Muscle of leg (tissue), 11 donors: Measurements from ENCODE around the gene ANOS1. TPM values are rescaled to one million over a fixed set of nuclear protein-coding genes. Genes with fewer than 3 reads are reported as not detected.

Source experiments
- DNase-seq: peaks from one replicate; pipeline ENCODE4 v3.0.0; 2013
- H3K27ac ChIP-seq: one replicate; pipeline ENCODE4 v1.5.1; 2013; ENCODE audit warnings: mild to moderate bottlenecking, low read length, control low read depth
- H3K27me3 ChIP-seq: one replicate; pipeline ENCODE4 v1.6.1; 2013; ENCODE audit warnings: low read length; ENCODE audit not compliant: control insufficient read depth, insufficient read depth
- H3K36me3 ChIP-seq: one replicate; pipeline ENCODE4 v1.6.1; 2013; ENCODE audit warnings: low read length; ENCODE audit not compliant: control insufficient read depth, insufficient read depth
- H3K4me1 ChIP-seq: one replicate; pipeline ENCODE4 v1.6.1; 2013; ENCODE audit warnings: low read length; ENCODE audit not compliant: control insufficient read depth, insufficient read depth
- H3K4me3 ChIP-seq: one replicate; pipeline ENCODE4 v1.5.1; 2013; ENCODE audit warnings: low read length, control low read depth
- H3K9me3 ChIP-seq: replicated peaks from 2 replicates; pipeline ENCODE4 v1.6.1; 2013; ENCODE audit warnings: low read depth, low read length; ENCODE audit not compliant: control insufficient read depth
- WGBS: methylation state at CpG from one replicate; pipeline ENCODE4 v1.1.5; 2013; ENCODE audit warnings: missing lambda C conversion rate; ENCODE audit not compliant: insufficient coverage; 5-methylcytosine and 5-hydroxymethylcytosine counted together
- polyA plus RNA-seq, 8 donors: library from polyadenylated mRNA; unstranded; fragments of 120-200 nt; gene quantifications; one replicate each; pipeline versions ENCODE4 v1.2.1 to v1.2.3, GENCODE V29; 2013; ENCODE audit warnings: inconsistent platforms in 1 of 8, low replicate concordance in 1 of 8; ENCODE audit not compliant: insufficient read length in 8 of 8, insufficient read depth in 1 of 8
- total RNA-seq: library from RNA; stranded (reverse); fragments of 120-200 nt; gene quantifications from one replicate; pipeline ENCODE4 v1.2.4, GENCODE V29; 2013

ANOS1 gene
- total and polyA plus RNA-seq, 9 donors: 16.7 to 44.1 (median 27.1) TPM

GRCh38 chrX:8683687-8684086, 48.2 kb downstream of the ANOS1 start:
- Histone ChIP-seq H3K36me3 (no peaks in the 10 kb centered on the region), H3K4me1 (no peaks in the 10 kb centered on the region), H3K27me3 (peaks cover 16% of the 10 kb centered on the region), H3K27ac (no peak overlapping the region), H3K4me3 (no peak overlapping the region), H3K9me3 (no peaks in the 10 kb centered on the region)
- DNase-seq: no peak
- 67% methylated on average over 4 of the region's 5 CpGs for WGBS

GRCh38 chrX:8679550-8679949, 52.4 kb downstream of the ANOS1 start:
- H3K27me3 ChIP-seq: peaks cover 10% of the 10 kb centered on the region
- no peak overlapping the region for H3K4me3 ChIP-seq
- H3K27ac ChIP-seq: no peak overlapping the region
- no peak for DNase-seq
- no peaks in the 10 kb centered on the region for H3K4me1 ChIP-seq
- WGBS: 79% methylated on average over 3 of the region's 7 CpGs
- H3K36me3 ChIP-seq: no peaks in the 10 kb centered on the region
- no peaks in the 10 kb centered on the region for H3K9me3 ChIP-seq

DNA sequence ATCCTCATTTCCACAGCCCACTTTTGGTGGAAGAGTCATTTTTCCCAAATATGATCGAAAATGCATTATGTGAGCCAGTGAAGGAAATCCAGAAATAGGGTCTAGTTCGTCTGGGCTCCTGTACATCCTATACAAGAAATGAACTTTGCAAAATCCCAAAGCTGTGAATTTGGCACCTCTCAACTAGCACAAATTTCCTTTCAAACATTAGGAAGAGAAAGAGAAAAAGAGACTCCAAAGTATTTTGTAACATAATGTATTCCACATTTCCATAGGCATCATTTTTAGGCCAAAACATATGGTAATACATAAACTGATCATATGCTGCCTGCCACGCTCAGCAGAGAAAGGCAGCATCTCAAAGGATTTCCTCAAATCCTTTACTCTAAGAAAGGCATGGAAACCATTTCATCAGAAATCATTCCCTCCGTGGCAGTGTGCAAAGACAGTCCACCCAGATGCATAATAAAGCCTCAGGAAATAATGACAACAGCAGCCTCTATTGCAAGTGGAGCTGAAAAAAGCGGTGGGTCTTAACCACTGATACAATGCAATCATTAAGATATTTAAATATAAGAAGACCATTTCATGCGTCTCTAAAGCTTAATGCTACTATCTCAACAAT, 56.8 kb downstream of the ANOS1 start:
- Histone ChIP-seq H3K36me3 (no peaks in the 10 kb centered on the region), H3K27me3 (peaks cover 12% of the 10 kb centered on the region), H3K4me1 (peaks cover 4% of the 10 kb centered on the region), H3K9me3 (no peaks in the 10 kb centered on the region), H3K27ac (peak overlapping the region; percentile 77), H3K4me3 (no peak overlapping the region)
- peak; percentile 90 for DNase-seq
- 50% methylated on average over 1 of the region's 6 CpGs for WGBS

- no peaks in the 10 kb centered on the region for H3K36me3 ChIP-seq
- peaks cover 4% of the 10 kb centered on the region for H3K4me1 ChIP-seq
- peak; percentile 91 for DNase-seq
- no peak overlapping the region for H3K4me3 ChIP-seq
- WGBS: 47% methylated on average over 3 of the region's 5 CpGs
- no peaks in the 10 kb centered on the region for H3K9me3 ChIP-seq
- peak overlapping the region; percentile 77 for H3K27ac ChIP-seq
- H3K27me3 ChIP-seq: peaks cover 12% of the 10 kb centered on the region
Measured at GRCh38 chrX:8673201-8673600, 58.7 kb downstream of the ANOS1 start.

- peaks cover 15% of the 10 kb centered on the region for H3K27me3 ChIP-seq
- H3K4me1 ChIP-seq: peaks cover 4% of the 10 kb centered on the region
- DNase-seq: peak; percentile 17
- no peak overlapping the region for H3K4me3 ChIP-seq
- no peaks in the 10 kb centered on the region for H3K36me3 ChIP-seq
- no peak overlapping the region for H3K27ac ChIP-seq
- 14% methylated on average over 1 of the region's 2 CpGs for WGBS
- H3K9me3 ChIP-seq: no peaks in the 10 kb centered on the region
Measured at GRCh38 chrX:8672176-8672575, 59.8 kb downstream of the ANOS1 start.

DNA sequence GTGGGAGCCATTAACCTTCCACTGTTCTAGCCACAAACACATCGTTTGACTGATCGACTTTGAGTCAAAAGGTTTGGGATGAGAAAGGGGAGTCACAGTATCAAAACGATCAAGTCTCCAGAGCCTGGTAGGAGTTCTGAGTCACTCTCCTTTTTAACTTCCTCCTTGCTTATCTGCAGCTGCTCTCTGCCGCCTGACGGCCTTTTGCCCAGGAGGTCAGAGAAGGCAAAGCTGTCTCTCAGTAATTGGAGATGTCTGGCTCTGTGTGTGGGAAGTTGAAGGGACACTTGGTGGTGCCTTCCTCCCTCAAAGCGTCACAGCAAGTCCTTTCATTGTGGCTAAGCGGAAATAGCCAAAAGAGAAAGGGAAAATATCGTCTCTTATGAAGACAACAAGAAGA, 63.1 kb downstream of the ANOS1 start:
- WGBS: 61% methylated on average over 2 of the region's 8 CpGs
- peaks cover 17% of the 10 kb centered on the region for H3K27me3 ChIP-seq
- no peaks in the 10 kb centered on the region for H3K9me3 ChIP-seq
- H3K4me3 ChIP-seq: no peak overlapping the region
- H3K4me1 ChIP-seq: peaks cover 4% of the 10 kb centered on the region
- no peak for DNase-seq
- H3K27ac ChIP-seq: no peak overlapping the region
- H3K36me3 ChIP-seq: no peaks in the 10 kb centered on the region

DNA sequence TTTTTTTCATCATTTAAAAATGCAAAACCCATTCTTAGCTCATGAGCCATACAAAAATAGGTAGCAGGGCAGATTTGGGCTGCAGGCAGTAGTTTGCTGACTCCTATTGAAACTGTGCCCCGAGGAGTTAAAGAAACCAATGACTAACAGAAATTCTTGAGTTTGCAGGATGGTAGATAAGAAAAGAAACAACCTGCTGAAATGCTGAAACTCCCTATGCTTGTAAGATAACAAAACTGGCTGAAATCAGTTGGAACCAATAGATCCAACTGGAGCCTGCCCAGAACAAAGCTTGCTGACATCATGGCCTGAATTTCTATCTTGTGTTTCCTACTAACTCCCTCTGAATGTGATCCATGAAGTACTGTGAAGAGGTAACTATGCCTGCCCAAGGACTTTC, 68.6 kb downstream of the ANOS1 start:
- no peaks in the 10 kb centered on the region for H3K4me1 ChIP-seq
- H3K36me3 ChIP-seq: no peaks in the 10 kb centered on the region
- H3K9me3 ChIP-seq: no peaks in the 10 kb centered on the region
- H3K27ac ChIP-seq: no peak overlapping the region
- WGBS: no CpG with 5 or more reads among the region's 1 CpG
- no peak overlapping the region for H3K4me3 ChIP-seq
- peaks cover 10% of the 10 kb centered on the region for H3K27me3 ChIP-seq
- no peak for DNase-seq

GRCh38 chrX:8657883-8658282, 74.1 kb downstream of the ANOS1 start:
- no peak overlapping the region for H3K27ac ChIP-seq
- H3K27me3 ChIP-seq: peaks cover 10% of the 10 kb centered on the region
- 57% methylated on average over 1 of the region's 2 CpGs for WGBS
- no peak overlapping the region for H3K4me3 ChIP-seq
- H3K9me3 ChIP-seq: no peaks in the 10 kb centered on the region
- DNase-seq: no peak
- H3K4me1 ChIP-seq: no peaks in the 10 kb centered on the region
- H3K36me3 ChIP-seq: no peaks in the 10 kb centered on the region

DNA sequence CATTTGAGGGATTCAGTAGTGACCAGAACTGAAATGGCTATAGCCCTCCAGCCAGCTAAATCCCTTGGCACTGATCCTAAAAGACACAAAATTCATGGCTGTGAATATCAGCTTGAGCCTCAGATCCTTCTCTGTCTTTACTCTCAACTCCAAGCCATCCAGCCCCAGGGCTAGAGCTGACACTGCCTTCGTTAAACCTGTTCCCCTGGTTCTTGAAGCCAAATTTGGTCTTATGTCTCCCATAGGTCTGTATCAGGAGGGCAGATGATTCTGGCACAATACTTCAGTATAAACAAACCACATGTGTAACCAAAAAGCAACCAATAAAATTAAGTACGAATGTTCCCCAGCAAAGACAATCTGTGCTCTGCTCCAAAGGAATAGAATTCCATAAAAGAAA, 78.0 kb downstream of the ANOS1 start:
- Histone ChIP-seq H3K36me3 (no peaks in the 10 kb centered on the region), H3K27ac (no peak overlapping the region), H3K4me1 (no peaks in the 10 kb centered on the region), H3K9me3 (no peaks in the 10 kb centered on the region), H3K4me3 (no peak overlapping the region), H3K27me3 (peaks cover 13% of the 10 kb centered on the region)
- no CpG with 5 or more reads among the region's 2 CpGs for WGBS
- no peak for DNase-seq

- H3K36me3 ChIP-seq: no peaks in the 10 kb centered on the region
- H3K27ac ChIP-seq: no peak overlapping the region
- H3K9me3 ChIP-seq: no peaks in the 10 kb centered on the region
- no peaks in the 10 kb centered on the region for H3K4me1 ChIP-seq
- no peak for DNase-seq
- peaks cover 9% of the 10 kb centered on the region for H3K27me3 ChIP-seq
- no peak overlapping the region for H3K4me3 ChIP-seq
Measured at GRCh38 chrX:8649969-8650368, 82.0 kb downstream of the ANOS1 start.

GRCh38 chrX:8647176-8647575, 84.8 kb downstream of the ANOS1 start:
- DNase-seq: no peak
- H3K4me3 ChIP-seq: no peak overlapping the region
- no CpG with 5 or more reads among the region's 7 CpGs for WGBS
- no peaks in the 10 kb centered on the region for H3K9me3 ChIP-seq
- H3K36me3 ChIP-seq: no peaks in the 10 kb centered on the region
- H3K4me1 ChIP-seq: no peaks in the 10 kb centered on the region
- peaks cover 9% of the 10 kb centered on the region for H3K27me3 ChIP-seq
- H3K27ac ChIP-seq: no peak overlapping the region
